Measurements from ENCODE around the gene ADAMTS20. TPM values are rescaled to one million over a fixed set of nuclear protein-coding genes. Genes with fewer than 3 reads are reported as not detected.
A peak's percentile ranks its signal among the peaks of the same experiment; 100 is the strongest.

Gene ADAMTS20
- polyA plus RNA-seq, 1 donor (not counting 4 experiments of a cell fraction or from before 2014, with no cell fraction given) = not detected

DNA sequence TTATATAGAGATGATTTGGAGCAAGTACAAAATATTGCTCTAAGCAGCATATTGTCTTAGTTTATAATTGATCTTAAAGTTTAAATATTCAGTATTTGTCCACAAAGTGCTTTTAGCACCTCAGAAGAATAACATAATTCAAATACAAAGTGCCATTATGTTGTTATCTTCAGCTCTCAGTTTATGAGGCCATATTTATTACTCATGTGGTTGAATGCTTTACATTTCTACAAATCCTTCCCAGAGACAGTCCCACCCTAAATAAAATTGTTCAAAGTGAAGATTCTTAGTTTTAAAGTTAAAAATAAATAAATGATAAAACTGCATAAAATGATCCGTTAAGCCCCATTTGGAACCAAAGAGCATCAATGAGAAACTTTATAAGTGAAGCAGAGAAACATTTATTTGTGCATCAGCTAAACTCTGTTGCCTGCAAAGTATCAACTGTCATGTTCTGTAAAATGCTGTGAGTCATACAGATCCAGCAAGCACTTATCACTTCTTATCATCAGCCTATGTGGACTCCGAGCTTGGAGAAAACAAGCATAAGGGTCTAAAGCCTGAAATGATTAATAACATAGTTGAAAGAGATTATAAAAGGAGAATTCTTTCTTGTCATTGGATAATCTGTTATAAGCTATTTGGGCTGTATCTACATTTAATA is 218.9 kb downstream of the ADAMTS20 start:
- TF ChIP-seq, protein P1, sequence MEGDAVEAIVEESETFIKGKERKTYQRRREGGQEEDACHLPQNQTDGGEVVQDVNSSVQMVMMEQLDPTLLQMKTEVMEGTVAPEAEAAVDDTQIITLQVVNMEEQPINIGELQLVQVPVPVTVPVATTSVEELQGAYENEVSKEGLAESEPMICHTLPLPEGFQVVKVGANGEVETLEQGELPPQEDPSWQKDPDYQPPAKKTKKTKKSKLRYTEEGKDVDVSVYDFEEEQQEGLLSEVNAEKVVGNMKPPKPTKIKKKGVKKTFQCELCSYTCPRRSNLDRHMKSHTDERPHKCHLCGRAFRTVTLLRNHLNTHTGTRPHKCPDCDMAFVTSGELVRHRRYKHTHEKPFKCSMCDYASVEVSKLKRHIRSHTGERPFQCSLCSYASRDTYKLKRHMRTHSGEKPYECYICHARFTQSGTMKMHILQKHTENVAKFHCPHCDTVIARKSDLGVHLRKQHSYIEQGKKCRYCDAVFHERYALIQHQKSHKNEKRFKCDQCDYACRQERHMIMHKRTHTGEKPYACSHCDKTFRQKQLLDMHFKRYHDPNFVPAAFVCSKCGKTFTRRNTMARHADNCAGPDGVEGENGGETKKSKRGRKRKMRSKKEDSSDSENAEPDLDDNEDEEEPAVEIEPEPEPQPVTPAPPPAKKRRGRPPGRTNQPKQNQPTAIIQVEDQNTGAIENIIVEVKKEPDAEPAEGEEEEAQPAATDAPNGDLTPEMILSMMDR (optimal IDR thresholded peaks at IDR 0.05 in 1 of 3, IDR thresholded peaks at IDR 0.05 in 1 of 3, conservative IDR thresholded peaks at IDR 0.05 in 1 of 3; ENCODE audit: extremely low read depth in 1 of 3, insufficient read depth in 2 of 3, low read length in 3 of 3) = no peak
- TF ChIP-seq EZH2 (IDR thresholded peaks at IDR 0.05; ENCODE audit: low read length) = no peak
- Histone ChIP-seq H3K4me2 (ENCODE audit: control insufficient read depth, extremely low read depth, insufficient read depth, low read depth, low read length) (no peak overlapping the region), H3K4me3 (ENCODE audit: control insufficient read depth in 2 of 3, extremely low read depth in 1 of 3, insufficient read depth in 2 of 3, low read depth in 1 of 3, low read length in 3 of 3) (no peak overlapping the region), H3K27ac (ENCODE audit: control insufficient read depth, insufficient read depth, low read length) (no peak overlapping the region), H3K27me3 (ENCODE audit: control insufficient read depth, extremely low read depth, insufficient read depth, low read length) (no peaks in the 10 kb centered on the region), H4K20me1 (ENCODE audit: control insufficient read depth, extremely low read depth, insufficient read depth, low read length) (no peaks in the 10 kb centered on the region), H3K9me1 (ENCODE audit: control insufficient read depth, extremely low read depth, insufficient read depth, low read length) (no peaks in the 10 kb centered on the region), H3K36me3 (ENCODE audit: control insufficient read depth in 2 of 2, extremely low read depth in 1 of 2, insufficient read depth in 2 of 2, low read length in 2 of 2) (no peaks in the 10 kb centered on the region), H3K9ac (ENCODE audit: control insufficient read depth, extremely low read depth, insufficient read depth, low read length) (no peak overlapping the region), H3K9me3 (ENCODE audit: control insufficient read depth, low read depth, low read length) (no peaks in the 10 kb centered on the region), H3K4me1 (ENCODE audit: control insufficient read depth, extremely low read depth, insufficient read depth, low read length) (no peaks in the 10 kb centered on the region), H2AFZ (ENCODE audit: control insufficient read depth, low read length) (no peak overlapping the region), H3K79me2 (ENCODE audit: control insufficient read depth, insufficient read depth, low read length) (no peaks in the 10 kb centered on the region)
- FAIRE-seq (peak; percentile 46), DNase-seq (ENCODE audit: low read depth, low spot score) (no peak)
- dilution Hi-C loops (cut with MboI; ENCODE audit: extremely low pct_ligation_motif_present, low sequenced_read_pairs) = no loop called here

DNA sequence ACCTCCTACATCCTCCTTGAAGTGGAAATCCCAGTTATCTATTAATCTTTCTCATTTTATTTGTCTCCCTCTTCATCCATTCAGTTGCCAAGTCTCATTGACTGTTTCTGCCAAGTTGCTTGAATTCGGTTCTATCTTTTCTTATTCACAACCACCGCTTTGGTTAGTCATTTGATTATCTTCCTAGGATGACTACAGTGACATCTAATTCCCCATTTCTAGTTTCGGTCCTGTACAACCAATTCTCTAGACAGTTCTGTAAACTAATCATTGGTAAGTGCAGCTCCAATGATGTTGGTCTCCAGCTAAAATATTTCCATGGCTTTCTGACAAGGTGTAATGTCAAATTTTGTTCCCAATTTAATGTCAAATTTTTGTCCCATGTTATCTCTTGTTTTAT is 220.1 kb downstream of the ADAMTS20 start:
- no peak overlapping the region for H3K4me3 ChIP-seq (ENCODE audit: control insufficient read depth in 2 of 3, extremely low read depth in 1 of 3, insufficient read depth in 2 of 3, low read depth in 1 of 3, low read length in 3 of 3)
- no peaks in the 10 kb centered on the region for H3K4me1 ChIP-seq (ENCODE audit: control insufficient read depth, extremely low read depth, insufficient read depth, low read length)
- H3K9ac ChIP-seq (ENCODE audit: control insufficient read depth, extremely low read depth, insufficient read depth, low read length) = no peak overlapping the region
- no peaks in the 10 kb centered on the region for H4K20me1 ChIP-seq (ENCODE audit: control insufficient read depth, extremely low read depth, insufficient read depth, low read length)
- H3K36me3 ChIP-seq (ENCODE audit: control insufficient read depth in 2 of 2, extremely low read depth in 1 of 2, insufficient read depth in 2 of 2, low read length in 2 of 2) = no peaks in the 10 kb centered on the region
- H3K79me2 ChIP-seq (ENCODE audit: control insufficient read depth, insufficient read depth, low read length) = no peaks in the 10 kb centered on the region
- no peak overlapping the region for H3K27ac ChIP-seq (ENCODE audit: control insufficient read depth, insufficient read depth, low read length)
- no peaks in the 10 kb centered on the region for H3K27me3 ChIP-seq (ENCODE audit: control insufficient read depth, extremely low read depth, insufficient read depth, low read length)
- dilution Hi-C loops (cut with MboI; ENCODE audit: extremely low pct_ligation_motif_present, low sequenced_read_pairs) = no loop called here
- no peak overlapping the region for H3K4me2 ChIP-seq (ENCODE audit: control insufficient read depth, extremely low read depth, insufficient read depth, low read depth, low read length)
- no peaks in the 10 kb centered on the region for H3K9me3 ChIP-seq (ENCODE audit: control insufficient read depth, low read depth, low read length)
- H2AFZ ChIP-seq (ENCODE audit: control insufficient read depth, low read length) = no peak overlapping the region
- no peak for TF ChIP-seq EZH2 (IDR thresholded peaks at IDR 0.05; ENCODE audit: low read length)
- TF ChIP-seq, protein P1 (optimal IDR thresholded peaks at IDR 0.05 in 1 of 3, IDR thresholded peaks at IDR 0.05 in 1 of 3, conservative IDR thresholded peaks at IDR 0.05 in 1 of 3; ENCODE audit: extremely low read depth in 1 of 3, insufficient read depth in 2 of 3, low read length in 3 of 3) = no peak
- FAIRE-seq (peak; percentile 17), DNase-seq (ENCODE audit: low read depth, low spot score) (no peak)
- no peaks in the 10 kb centered on the region for H3K9me1 ChIP-seq (ENCODE audit: control insufficient read depth, extremely low read depth, insufficient read depth, low read length)

Measured in keratinocyte (primary cell).